H1 (cell line): ENCODE measurements around the gene ANKRD6. TPM values are rescaled to one million over a fixed set of nuclear protein-coding genes. Genes with fewer than 3 reads are reported as not detected.

Source experiments
- ATF3 ChIP-seq: IDR thresholded peaks from 2 replicates; pipeline ENCODE4 v1.6.1; 2011; ENCODE audit warnings: low read depth, mild to moderate bottlenecking, low read length; ENCODE audit not compliant: insufficient read depth
- BACH1 ChIP-seq: IDR thresholded peaks from 2 replicates; pipeline ENCODE4 v1.6.1; 2012; ENCODE audit warnings: low read length, improper control_type of control experiment
- RFX5 ChIP-seq: IDR thresholded peaks from 2 replicates; pipeline ENCODE4 v1.6.1; 2011; ENCODE audit warnings: low read depth, low read length, improper control_type of control experiment, borderline replicate concordance
- SP4 ChIP-seq: IDR thresholded peaks from 2 replicates; pipeline ENCODE4 v1.6.1; 2012; ENCODE audit warnings: low read length, inconsistent platforms
- polyA plus RNA-seq, 7 experiments: library from polyadenylated mRNA; depleted of rRNA in 3 of 7; stranded (reverse) in 5 of 7; unstranded in 2 of 7; fragments of >200 nt in 5 of 7; fragments of 200-250 nt in 2 of 7; gene quantifications; 1 replicate in 5 of 7; 2 replicates in 1 of 7; 4 replicates in 1 of 7; pipeline versions ENCODE4 v1.2.1 to v1.2.3, GENCODE V29; 2011 to 2013; ENCODE audit warnings: missing spikeins in 2 of 7, mixed read lengths in 2 of 7
- total RNA-seq: library from RNA; stranded (reverse); fragmentation: NEBNext Ultra II Directional; extraction: Animal tissue kit (Norgen Biotek cat#: 25700); gene quantifications from 2 replicates; pipeline ENCODE4 v1.2.1, GENCODE V29; 2021

The ANKRD6 gene
- total and polyA plus RNA-seq, 2 of the 8 experiments (the other 6 are each of a cell fraction or from before 2014, with no cell fraction given), result 5.9 to 12.8 TPM

DNA sequence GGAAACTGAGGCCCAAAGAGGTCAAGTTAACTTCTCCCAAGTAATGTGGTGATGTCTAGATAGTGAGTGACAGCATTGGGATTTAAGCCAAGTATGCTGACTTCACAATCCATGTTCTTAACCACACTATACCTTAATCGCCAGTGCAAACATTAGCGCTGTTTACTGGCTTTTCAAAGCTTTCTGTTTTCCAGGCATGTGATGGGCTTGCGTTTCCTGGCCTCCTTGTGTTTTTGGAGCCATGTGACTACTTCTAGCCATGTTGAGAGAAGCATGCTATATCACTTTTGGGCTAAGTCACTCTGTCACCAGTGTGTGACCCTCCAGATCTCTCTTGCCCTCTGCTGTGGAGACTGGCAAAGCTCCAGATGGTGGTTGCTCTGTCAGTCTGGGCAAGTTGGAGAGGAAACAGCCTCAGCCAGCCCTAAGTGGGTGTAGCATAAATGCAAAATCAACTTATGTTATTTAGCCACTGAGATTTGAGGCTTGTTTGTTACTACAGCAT lies 76.9 kb downstream of the ANKRD6 start (continued):
- no peak for TF ChIP-seq ATF3
- TF ChIP-seq BACH1, result no peak
- no peak for TF ChIP-seq RFX5
- TF ChIP-seq SP4, result no peak
